Measurements from ENCODE around the gene PUS1.
"Not testable (repeated sequence)": the region's sequence is repeated elsewhere in the genome, so short reads cannot be mapped to it uniquely, and the experiment has no call there.

The PUS1 gene

DNA sequence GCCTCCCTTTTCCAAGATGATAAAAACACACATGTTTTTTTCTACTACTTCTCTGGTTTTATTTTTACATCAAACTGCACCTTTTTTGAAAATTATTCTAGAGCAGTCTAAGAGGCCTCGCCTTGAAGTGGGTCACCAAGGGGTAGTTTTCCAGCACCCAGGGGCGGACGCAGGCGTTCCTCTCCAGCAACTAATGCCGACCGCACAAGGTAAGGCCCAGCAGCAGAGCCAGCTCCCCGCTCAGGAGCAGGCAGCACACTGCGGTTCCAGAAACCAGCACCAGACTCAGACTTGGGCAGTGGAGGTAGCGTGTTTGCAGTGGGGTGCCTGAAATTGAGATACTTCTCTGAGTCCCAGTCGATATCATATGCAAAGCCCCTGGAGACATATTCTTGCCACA, 52.3 kb downstream of the PUS1 start:
- no peak for DNase-seq (ENCODE audit: low spot score)
- TF ChIP-seq, protein P1, sequence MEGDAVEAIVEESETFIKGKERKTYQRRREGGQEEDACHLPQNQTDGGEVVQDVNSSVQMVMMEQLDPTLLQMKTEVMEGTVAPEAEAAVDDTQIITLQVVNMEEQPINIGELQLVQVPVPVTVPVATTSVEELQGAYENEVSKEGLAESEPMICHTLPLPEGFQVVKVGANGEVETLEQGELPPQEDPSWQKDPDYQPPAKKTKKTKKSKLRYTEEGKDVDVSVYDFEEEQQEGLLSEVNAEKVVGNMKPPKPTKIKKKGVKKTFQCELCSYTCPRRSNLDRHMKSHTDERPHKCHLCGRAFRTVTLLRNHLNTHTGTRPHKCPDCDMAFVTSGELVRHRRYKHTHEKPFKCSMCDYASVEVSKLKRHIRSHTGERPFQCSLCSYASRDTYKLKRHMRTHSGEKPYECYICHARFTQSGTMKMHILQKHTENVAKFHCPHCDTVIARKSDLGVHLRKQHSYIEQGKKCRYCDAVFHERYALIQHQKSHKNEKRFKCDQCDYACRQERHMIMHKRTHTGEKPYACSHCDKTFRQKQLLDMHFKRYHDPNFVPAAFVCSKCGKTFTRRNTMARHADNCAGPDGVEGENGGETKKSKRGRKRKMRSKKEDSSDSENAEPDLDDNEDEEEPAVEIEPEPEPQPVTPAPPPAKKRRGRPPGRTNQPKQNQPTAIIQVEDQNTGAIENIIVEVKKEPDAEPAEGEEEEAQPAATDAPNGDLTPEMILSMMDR (IDR thresholded peaks at IDR 0.05; ENCODE audit: extremely low read depth, insufficient read depth, missing control alignments), result no peak
- in situ Hi-C loops (cut with MboI; ENCODE audit: low pct_unique_long_range_greater_than_20kb, low sequenced_read_pairs, unreplicated experiment), result no loop called here

DNA sequence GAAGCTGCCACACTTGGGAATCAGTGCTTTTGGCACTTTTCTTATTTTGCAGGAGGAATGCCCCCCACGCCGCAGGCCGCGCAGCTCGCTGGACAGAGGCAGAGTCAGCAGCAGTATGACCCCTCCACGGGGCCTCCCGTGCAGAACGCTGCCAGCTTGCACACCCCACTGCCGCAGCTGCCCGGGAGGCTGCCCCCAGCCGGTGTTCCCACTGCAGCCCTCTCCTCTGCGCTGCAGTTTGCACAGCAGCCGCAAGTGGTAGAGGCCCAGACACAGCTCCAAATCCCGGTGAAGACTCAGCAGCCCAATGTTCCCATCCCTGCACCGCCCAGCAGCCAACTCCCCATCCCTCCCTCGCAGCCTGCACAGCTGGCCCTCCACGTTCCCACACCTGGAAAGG, 53.0 kb downstream of the PUS1 start:
- TF ChIP-seq, protein P1 (IDR thresholded peaks at IDR 0.05; ENCODE audit: extremely low read depth, insufficient read depth, missing control alignments), result no peak
- in situ Hi-C loops (cut with MboI; ENCODE audit: low pct_unique_long_range_greater_than_20kb, low sequenced_read_pairs, unreplicated experiment), result no loop called here

DNA sequence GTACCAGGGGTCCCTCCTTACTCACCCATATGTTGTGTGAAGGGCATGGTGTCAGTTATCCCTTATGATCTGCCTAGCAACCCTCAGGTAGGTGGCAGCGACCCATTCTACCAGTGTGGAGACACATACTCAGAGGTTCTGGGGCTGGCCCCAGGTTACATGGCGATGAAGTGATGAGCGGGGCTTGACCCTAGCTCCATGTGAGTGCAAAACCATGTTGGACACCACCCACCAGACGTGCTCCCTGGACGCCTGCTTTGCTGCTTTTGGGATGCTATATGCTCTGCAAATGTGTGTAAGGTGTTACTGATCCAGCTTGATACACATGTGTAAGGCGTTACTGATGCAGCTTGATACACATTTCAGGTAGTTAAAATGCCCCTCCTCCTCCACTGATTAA, 54.0 kb downstream of the PUS1 start:
- in situ Hi-C loops (cut with MboI; ENCODE audit: low pct_unique_long_range_greater_than_20kb, low sequenced_read_pairs, unreplicated experiment), result no loop called here
- no peak for DNase-seq (ENCODE audit: low spot score)
- TF ChIP-seq, protein P1 (IDR thresholded peaks at IDR 0.05; ENCODE audit: extremely low read depth, insufficient read depth, missing control alignments), result no peak

More for the DNA sequence above, 53.0 kb downstream of the PUS1 start:
- DNase-seq (ENCODE audit: low spot score), result no peak

DNA sequence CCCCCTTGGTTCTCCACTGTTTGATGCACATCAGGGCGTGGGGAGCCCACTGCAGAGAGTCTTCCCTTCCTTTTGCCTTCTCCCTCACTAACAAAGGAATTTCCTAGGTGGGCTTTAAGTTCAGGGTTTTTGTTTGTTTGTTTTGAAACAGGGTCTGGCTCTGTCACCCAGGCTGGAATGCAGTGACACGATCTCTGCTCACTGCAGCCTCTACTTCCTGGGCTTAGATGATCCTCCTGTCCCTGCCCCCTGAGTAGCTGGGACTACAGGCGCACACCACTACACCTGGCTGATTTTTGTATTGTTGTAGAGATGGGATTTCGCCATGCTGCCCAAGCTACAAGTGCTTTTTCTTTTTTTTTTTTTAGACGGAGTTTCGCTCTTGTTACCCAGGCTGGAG, 54.5 kb downstream of the PUS1 start:
- TF ChIP-seq, protein P1 (IDR thresholded peaks at IDR 0.05; ENCODE audit: extremely low read depth, insufficient read depth, missing control alignments), result no peak
- no peak for DNase-seq (ENCODE audit: low spot score)
- in situ Hi-C loops (cut with MboI; ENCODE audit: low pct_unique_long_range_greater_than_20kb, low sequenced_read_pairs, unreplicated experiment), result no loop called here

DNA sequence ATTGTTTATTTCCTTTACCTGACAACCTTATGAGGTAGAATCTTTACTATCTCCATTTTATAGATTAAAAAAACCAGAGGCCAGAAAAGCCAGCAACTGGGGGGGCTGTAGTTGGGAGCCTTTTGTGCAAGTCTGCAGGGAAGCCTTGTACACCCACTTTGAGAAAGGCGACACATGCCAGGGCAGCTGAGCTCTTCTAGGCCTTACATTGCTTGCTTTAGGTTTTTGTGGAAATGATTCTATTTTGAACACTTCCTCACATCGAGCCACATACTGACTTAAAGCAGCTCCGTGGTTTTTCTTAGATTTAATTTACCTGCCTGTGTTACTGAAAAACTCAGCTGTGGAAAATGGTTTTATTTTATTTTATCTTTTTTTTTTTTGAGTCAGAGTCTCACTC, 55.3 kb downstream of the PUS1 start:
- DNase-seq (ENCODE audit: low spot score), result no peak
- TF ChIP-seq, protein P1 (IDR thresholded peaks at IDR 0.05; ENCODE audit: extremely low read depth, insufficient read depth, missing control alignments), result no peak
- in situ Hi-C loops (cut with MboI; ENCODE audit: low pct_unique_long_range_greater_than_20kb, low sequenced_read_pairs, unreplicated experiment), result no loop called here

DNA sequence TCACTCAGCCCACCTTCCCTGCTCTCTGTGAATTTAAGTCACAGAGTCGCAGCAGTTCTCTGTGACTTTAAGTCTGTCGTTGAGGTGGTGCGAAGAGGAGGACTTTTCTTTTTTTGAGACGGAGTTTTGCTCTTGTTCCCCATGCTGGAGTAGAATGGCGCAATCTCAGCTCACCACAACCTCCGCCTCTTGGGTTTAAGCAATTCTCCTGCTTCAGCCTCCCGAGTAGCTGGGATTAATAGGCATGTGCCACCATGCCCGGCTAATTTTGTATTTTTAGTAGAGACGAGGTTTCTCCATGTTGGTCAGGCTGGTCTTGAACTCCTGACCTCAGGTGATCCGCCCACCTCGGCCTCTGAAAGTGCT, 56.4 kb downstream of the PUS1 start:
- DNase-seq (ENCODE audit: low spot score); in situ Hi-C loops (cut with MboI; ENCODE audit: low pct_unique_long_range_greater_than_20kb, low sequenced_read_pairs, unreplicated experiment): not testable (repeated sequence)

DNA sequence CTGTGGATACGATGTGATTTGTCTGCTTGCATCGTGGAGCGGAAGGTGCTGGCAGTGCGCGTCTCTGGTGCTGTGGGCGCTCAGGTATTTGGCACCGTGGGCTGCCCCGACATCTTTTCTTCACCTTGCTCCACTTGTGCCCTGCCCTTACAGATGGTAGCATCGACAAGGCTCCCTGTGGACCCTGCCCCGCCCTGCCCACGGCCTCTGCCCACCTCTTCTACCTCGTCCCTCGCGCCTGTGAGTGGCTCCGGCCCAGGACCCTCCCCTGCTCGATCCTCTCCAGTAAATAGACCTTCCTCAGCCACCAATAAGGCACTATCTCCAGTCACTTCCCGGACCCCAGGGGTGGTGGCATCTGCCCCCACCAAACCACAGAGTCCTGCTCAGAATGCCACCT, 57.3 kb downstream of the PUS1 start:
- in situ Hi-C loops (cut with MboI; ENCODE audit: low pct_unique_long_range_greater_than_20kb, low sequenced_read_pairs, unreplicated experiment), result no loop called here
- no peak for DNase-seq (ENCODE audit: low spot score)
- TF ChIP-seq, protein P1 (IDR thresholded peaks at IDR 0.05; ENCODE audit: extremely low read depth, insufficient read depth, missing control alignments), result no peak

Data from GM13977 (cell line).